Ishikawa (cell line): Measurements from ENCODE around the gene EFNB3.

Experiments used
- MAX ChIP-seq: IDR thresholded peaks from 2 replicates; pipeline ENCODE4 v1.6.1; 2012
- RAD21 ChIP-seq: IDR thresholded peaks from 2 replicates; pipeline ENCODE4 v1.6.1; 2012; ENCODE audit warnings: low read depth
- TCF12 ChIP-seq: IDR thresholded peaks from 2 replicates; pipeline ENCODE4 v1.6.1; 2012; ENCODE audit warnings: low read depth
- USF1 ChIP-seq: IDR thresholded peaks from 2 replicates; pipeline ENCODE4 v1.6.1; 2012
- YY1 ChIP-seq: IDR thresholded peaks from 2 replicates; pipeline ENCODE4 v1.6.1; 2012; ENCODE audit warnings: low read depth
- ZBTB7A ChIP-seq: IDR thresholded peaks from 2 replicates; pipeline ENCODE4 v1.6.1; 2012; ENCODE audit warnings: low read depth

GRCh38 chr17:7695586-7695985, 9.4 kb upstream of the EFNB3 start:
- no peak for TF ChIP-seq MAX
- no peak for TF ChIP-seq RAD21
- TF ChIP-seq ZBTB7A: no peak
- no peak for TF ChIP-seq USF1
- no peak for TF ChIP-seq YY1
- no peak for TF ChIP-seq TCF12
